ENCODE measurements around the gene RIPOR2.
"Not testable (repeated sequence)": the region's sequence is repeated elsewhere in the genome, so short reads cannot be mapped to it uniquely, and the experiment has no call there.

RIPOR2 gene

DNA sequence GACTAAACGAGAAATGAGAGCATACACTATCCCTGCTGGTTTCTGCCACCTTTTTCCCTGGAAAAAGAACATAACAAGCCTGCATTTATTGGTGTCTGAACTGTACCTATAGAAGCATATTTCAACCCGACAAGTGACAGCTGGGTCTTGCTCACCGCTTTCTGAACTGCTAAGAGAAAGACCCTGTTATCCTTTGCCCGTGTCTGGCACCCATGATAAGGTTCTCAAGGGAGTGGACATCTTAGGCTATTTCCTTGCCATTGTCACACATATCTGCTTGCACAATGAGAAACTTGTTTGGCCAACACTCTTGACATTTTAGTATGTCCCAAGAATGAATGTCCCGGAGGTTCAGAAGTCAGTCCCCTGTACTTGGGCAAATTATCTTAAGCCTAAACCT is 19.3 kb downstream of the RIPOR2 start:
- in situ Hi-C loops (cut with HindIII; ENCODE audit: low pct_ligation_motif_present, low sequenced_read_pairs) = no loop called here
- TF ChIP-seq, protein P1, sequence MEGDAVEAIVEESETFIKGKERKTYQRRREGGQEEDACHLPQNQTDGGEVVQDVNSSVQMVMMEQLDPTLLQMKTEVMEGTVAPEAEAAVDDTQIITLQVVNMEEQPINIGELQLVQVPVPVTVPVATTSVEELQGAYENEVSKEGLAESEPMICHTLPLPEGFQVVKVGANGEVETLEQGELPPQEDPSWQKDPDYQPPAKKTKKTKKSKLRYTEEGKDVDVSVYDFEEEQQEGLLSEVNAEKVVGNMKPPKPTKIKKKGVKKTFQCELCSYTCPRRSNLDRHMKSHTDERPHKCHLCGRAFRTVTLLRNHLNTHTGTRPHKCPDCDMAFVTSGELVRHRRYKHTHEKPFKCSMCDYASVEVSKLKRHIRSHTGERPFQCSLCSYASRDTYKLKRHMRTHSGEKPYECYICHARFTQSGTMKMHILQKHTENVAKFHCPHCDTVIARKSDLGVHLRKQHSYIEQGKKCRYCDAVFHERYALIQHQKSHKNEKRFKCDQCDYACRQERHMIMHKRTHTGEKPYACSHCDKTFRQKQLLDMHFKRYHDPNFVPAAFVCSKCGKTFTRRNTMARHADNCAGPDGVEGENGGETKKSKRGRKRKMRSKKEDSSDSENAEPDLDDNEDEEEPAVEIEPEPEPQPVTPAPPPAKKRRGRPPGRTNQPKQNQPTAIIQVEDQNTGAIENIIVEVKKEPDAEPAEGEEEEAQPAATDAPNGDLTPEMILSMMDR (IDR thresholded peaks at IDR 0.05; ENCODE audit: low read depth, low read length, missing control alignments) = no peak
- no peak overlapping the region for H3K27ac ChIP-seq
- H3K27me3 ChIP-seq (replicated peaks) = peaks cover 4% of the 10 kb centered on the region
- H3K4me3 ChIP-seq (ENCODE audit: low read depth, low read length) = no peak overlapping the region
- no peaks in the 10 kb centered on the region for H3K36me3 ChIP-seq (replicated peaks)
- no peak for DNase-seq

DNA sequence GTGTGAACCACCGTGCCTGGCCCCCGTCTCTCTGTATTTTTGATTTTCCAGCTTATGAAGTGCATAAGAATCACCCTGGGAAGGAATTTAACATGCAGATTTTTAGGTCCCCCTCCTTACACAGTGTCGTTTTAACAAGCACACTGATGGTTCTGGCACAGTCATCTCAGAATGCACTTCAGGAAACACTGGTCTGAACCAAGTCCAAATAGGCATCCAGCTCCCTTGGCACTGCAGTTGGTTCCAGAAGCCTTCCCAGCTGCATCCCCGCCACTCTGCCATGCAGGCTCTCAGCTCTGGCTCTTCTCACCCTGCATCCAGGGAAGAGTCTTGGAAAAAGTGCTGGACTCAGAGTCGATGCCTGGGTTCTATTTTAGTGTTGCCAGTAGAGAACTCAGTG is 20.1 kb downstream of the RIPOR2 start:
- DNase-seq = no peak
- H3K27ac ChIP-seq = no peak overlapping the region
- no peak overlapping the region for H3K4me3 ChIP-seq (ENCODE audit: low read depth, low read length)
- in situ Hi-C loops (cut with HindIII; ENCODE audit: low pct_ligation_motif_present, low sequenced_read_pairs) = no loop called here
- no peaks in the 10 kb centered on the region for H3K36me3 ChIP-seq (replicated peaks)
- H3K27me3 ChIP-seq (replicated peaks) = peaks cover 4% of the 10 kb centered on the region
- TF ChIP-seq, protein P1 (IDR thresholded peaks at IDR 0.05; ENCODE audit: low read depth, low read length, missing control alignments) = no peak

DNA sequence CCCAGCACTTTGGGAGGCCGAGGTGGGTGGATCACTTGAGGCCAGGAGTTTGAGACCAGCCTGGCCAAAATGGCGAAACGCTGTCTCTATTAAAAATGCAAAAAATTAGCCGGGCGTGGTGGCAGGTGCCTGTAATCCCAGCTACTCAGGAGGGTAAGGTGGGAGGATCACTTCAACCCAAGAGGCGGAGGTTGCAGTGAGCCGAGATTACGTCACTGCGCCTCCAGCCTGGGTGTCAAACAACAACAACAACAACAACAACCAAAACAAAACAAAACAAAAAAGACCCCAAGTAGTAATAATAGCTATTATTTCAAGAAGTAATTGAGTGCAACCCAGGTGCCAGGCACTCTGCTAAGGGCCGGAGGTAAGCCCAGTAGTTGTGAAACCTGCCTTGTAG is 21.7 kb downstream of the RIPOR2 start:
- H3K36me3 ChIP-seq (replicated peaks); H3K27me3 ChIP-seq (replicated peaks); H3K4me3 ChIP-seq (ENCODE audit: low read depth, low read length); H3K27ac ChIP-seq; in situ Hi-C loops (cut with HindIII; ENCODE audit: low pct_ligation_motif_present, low sequenced_read_pairs); DNase-seq: not testable (repeated sequence)

GRCh38 chr6:24911796-24912382 is 23.9 kb downstream of the RIPOR2 start:
- Histone ChIP-seq H3K27me3 (replicated peaks) (peaks cover 5% of the 10 kb centered on the region), H3K36me3 (replicated peaks) (no peaks in the 10 kb centered on the region), H3K27ac (no peak overlapping the region), H3K4me3 (ENCODE audit: low read depth, low read length) (no peak overlapping the region)
- in situ Hi-C loops (cut with HindIII; ENCODE audit: low pct_ligation_motif_present, low sequenced_read_pairs) = no loop called here
- DNase-seq = no peak
- TF ChIP-seq, protein P1 (IDR thresholded peaks at IDR 0.05; ENCODE audit: low read depth, low read length, missing control alignments) = no peak

DNA sequence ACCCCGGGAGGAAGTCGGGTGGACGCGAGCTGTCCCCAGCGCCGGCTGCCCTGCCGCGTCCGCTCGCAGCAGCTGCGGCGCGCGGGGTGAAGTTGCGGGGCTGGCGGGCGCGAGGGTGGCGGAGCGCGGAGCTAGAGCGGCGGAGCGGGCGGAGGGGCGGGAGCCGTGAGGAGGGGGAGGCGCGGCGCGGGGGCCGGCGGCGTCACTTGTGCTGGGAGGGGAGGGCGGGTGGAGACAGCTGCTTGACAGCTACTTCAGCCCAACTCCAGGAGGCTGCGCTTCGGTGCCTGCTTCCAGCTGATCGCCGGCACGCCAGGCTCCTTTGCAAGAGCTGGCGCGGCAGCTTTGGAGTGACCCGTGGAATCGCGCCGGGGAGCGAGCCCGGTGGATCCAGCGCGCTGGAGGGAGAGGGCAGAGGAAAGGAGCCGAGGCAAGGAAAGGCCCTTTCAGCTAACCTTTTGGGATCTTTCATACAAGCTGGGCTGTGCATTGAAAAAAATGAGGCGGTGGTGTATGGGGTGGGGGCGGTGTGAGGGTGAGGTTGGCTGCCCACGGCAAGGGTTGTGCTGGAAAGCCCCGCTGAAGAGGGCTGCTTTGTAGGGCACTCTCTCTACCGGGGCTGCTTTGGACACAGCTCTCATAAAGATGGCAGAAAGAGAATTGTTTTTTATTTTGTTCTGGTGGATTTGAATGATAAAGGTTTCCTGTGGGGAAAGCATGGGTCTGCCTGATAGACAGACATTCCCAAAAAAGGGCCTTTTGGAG is 24.6 kb downstream of the RIPOR2 start:
- no peak overlapping the region for H3K27ac ChIP-seq
- TF ChIP-seq, protein P1 (IDR thresholded peaks at IDR 0.05; ENCODE audit: low read depth, low read length, missing control alignments) = no peak
- in situ Hi-C loops (cut with HindIII; ENCODE audit: low pct_ligation_motif_present, low sequenced_read_pairs) = no loop called here
- peaks cover 5% of the 10 kb centered on the region for H3K27me3 ChIP-seq (replicated peaks)
- H3K36me3 ChIP-seq (replicated peaks) = no peaks in the 10 kb centered on the region
- DNase-seq = no peak
- H3K4me3 ChIP-seq (ENCODE audit: low read depth, low read length) = peak overlapping the region; percentile 55

DNA sequence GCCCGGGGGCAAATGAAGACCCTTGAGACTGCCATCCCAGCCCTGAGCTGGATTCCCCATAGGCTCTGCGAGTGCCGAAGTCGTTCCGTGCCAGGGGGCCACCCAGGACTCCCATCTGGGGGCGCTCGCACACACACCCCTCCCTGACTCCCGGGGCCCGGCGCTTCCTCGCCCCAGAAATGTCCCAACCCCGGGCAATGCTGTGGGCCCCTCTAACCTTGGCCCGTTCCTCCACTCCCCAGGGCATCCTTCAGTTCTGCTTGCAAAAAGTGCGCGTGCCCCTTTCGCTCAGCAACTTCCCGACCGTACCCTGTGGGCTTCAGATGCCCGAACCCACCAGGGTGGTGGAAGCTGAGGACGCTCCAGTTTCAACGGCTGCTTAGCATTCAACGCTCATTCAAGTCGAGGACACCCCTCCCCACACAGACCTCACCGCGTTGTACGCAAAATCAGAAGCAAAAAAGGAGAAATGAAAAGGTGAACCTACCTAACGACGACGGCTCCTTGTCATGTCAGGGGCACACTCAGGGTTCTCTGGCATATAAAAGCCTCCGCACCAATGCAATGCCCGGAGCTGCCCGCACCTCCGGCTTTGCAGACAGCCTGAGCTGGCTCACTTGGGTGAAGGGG is 25.3 kb downstream of the RIPOR2 start:
- no peak for DNase-seq
- Histone ChIP-seq H3K36me3 (replicated peaks) (no peaks in the 10 kb centered on the region), H3K27me3 (replicated peaks) (peaks cover 5% of the 10 kb centered on the region), H3K27ac (no peak overlapping the region), H3K4me3 (ENCODE audit: low read depth, low read length) (peak overlapping the region; percentile 55)
- TF ChIP-seq, protein P1 (IDR thresholded peaks at IDR 0.05; ENCODE audit: low read depth, low read length, missing control alignments) = peak; percentile 31
- in situ Hi-C loops (cut with HindIII; ENCODE audit: low pct_ligation_motif_present, low sequenced_read_pairs) = no loop called here
